HCT116 (cell line): ENCODE results near the gene ELAC1. TPM values are rescaled to one million over a fixed set of nuclear protein-coding genes. Genes with fewer than 3 reads are reported as not detected.

Experiments
- ATAC-seq: fragments of 200-7000 bp; cut with Tn5 transposase; 2 replicates; pipeline ENCODE4 v1.9.1; 2020; ENCODE audit warnings: mild to moderate bottlenecking, moderate library complexity
- BruUV-seq: library from RNA; stranded (reverse); fragments of 400-500 nt; replicated peaks from 2 replicates; lab custom pipeline; 2021; lab: Mats Ljungman, UMichigan
- CTCF ChIA-PET: fragments of 300-600 bp; sonication (Branson Sonifier 250); formaldehyde crosslinking; loops from one replicate; lab custom pipeline; 2021; ENCODE audit warnings: antibody characterized with exemption; lab: Charles Lee
- POLR2A ChIA-PET: fragments of 300-600, 350-600 bp; sonication (Branson Sonifier 250); formaldehyde crosslinking; loops from one replicate; lab custom pipeline; 2021; ENCODE audit warnings: antibody characterized with exemption; lab: Charles Lee
- RAD21 ChIA-PET, 2 experiments: fragments of 300-600 bp; sonication (Branson Sonifier 250); formaldehyde crosslinking; loops; one replicate each; lab custom pipeline; 2023; ENCODE audit warnings: low total read pairs in 2 of 2; ENCODE audit not compliant: uncharacterized antibody in 2 of 2, unreplicated experiment in 2 of 2, low non-redundant PET in 1 of 2; lab: Charles Lee
- DNase-seq: peaks from one replicate; pipeline ENCODE4 v3.0.0-alpha.2; 2010; ENCODE audit warnings: low read depth, low spot score
- H2AFZ ChIP-seq: fragments of 200-600 bp; shearing (Covaris generic), sonication (generic); 2 replicates; pipeline ENCODE4 v1.6.1; 2017; ENCODE audit warnings: low read depth, mixed run types, mixed read lengths, antibody characterized with exemption, low read length; ENCODE audit not compliant: poor library complexity, severe bottlenecking
- H3K27ac ChIP-seq: 2 replicates; pipeline ENCODE4 v1.5.1; 2012; ENCODE audit warnings: low read depth, low read length
- H3K27me3 ChIP-seq: fragments of 200-600 bp; sonication (generic); 2 replicates; pipeline ENCODE4 v1.6.1; 2016; ENCODE audit warnings: mixed run types, low read length, mixed read lengths; ENCODE audit not compliant: insufficient read depth
- H3K36me3 ChIP-seq, 2 experiments: fragments of 200-500 bp in 1 of 2; fragments of 200-600 bp in 1 of 2; sonication (Bioruptor generic) in 1 of 2; sonication (generic) in 1 of 2; 2 replicates each; pipeline versions ENCODE4 v1.5.1 to v1.6.1; 2014 to 2016; ENCODE audit warnings: low read length in 2 of 2, inconsistent platforms in 1 of 2, mixed read lengths in 1 of 2, mixed run types in 1 of 2; ENCODE audit not compliant: insufficient read depth in 2 of 2, control insufficient read depth in 1 of 2
- H3K4me1 ChIP-seq, 2 experiments: fragments of 200-600 bp in 1 of 2; sonication (generic) in 1 of 2; 2 replicates each; pipeline versions ENCODE4 v1.5.1 to v1.6.1; 2012 to 2017; ENCODE audit warnings: low read length in 2 of 2, inconsistent platforms in 1 of 2, mild to moderate bottlenecking in 1 of 2, mixed read lengths in 1 of 2, mixed run types in 1 of 2, moderate library complexity in 1 of 2; ENCODE audit not compliant: insufficient read depth in 2 of 2, control insufficient read depth in 1 of 2
- H3K4me2 ChIP-seq: fragments of 200-600 bp; sonication (generic); 2 replicates; pipeline ENCODE4 v1.6.1; 2017; ENCODE audit warnings: mixed run types, low read length, mixed read lengths
- H3K4me3 ChIP-seq, 2 experiments: fragments of 200-600 bp in 1 of 2; sonication (generic) in 1 of 2; replicated peaks in 1 of 2; 2 replicates each; pipeline ENCODE4 v1.5.1; 2011 to 2016; ENCODE audit warnings: low read length in 2 of 2, control low read depth in 1 of 2, low read depth in 1 of 2, mild to moderate bottlenecking in 1 of 2, mixed read lengths in 1 of 2, mixed run types in 1 of 2
- H3K79me2 ChIP-seq: fragments of 200-600 bp; sonication (generic); 2 replicates; pipeline ENCODE4 v1.6.1; 2017; ENCODE audit warnings: mild to moderate bottlenecking, mixed run types, low read length, moderate library complexity, mixed read lengths; ENCODE audit not compliant: insufficient read depth
- H3K9ac ChIP-seq: fragments of 200-600 bp; sonication (generic); 2 replicates; pipeline ENCODE4 v1.6.1; 2016; ENCODE audit warnings: low read length, mixed read lengths
- H3K9me2 ChIP-seq: fragments of 200-600 bp; sonication (generic), shearing (Covaris generic); 2 replicates; pipeline ENCODE4 v1.6.1; 2017; ENCODE audit warnings: mixed run types, mild to moderate bottlenecking, moderate library complexity; ENCODE audit not compliant: insufficient read depth
- H3K9me3 ChIP-seq, 2 experiments: fragments of 200-500 bp in 1 of 2; fragments of 200-600 bp in 1 of 2; sonication (Bioruptor generic) in 1 of 2; sonication (generic) in 1 of 2; 2 replicates each; pipeline ENCODE4 v1.6.1; 2014 to 2017; ENCODE audit warnings: low read length in 2 of 2, mixed read lengths in 2 of 2, inconsistent platforms in 1 of 2, low read depth in 1 of 2, mild to moderate bottlenecking in 1 of 2, mixed run types in 1 of 2, moderate library complexity in 1 of 2; ENCODE audit not compliant: control insufficient read depth in 1 of 2, insufficient read depth in 1 of 2
- H4K20me1 ChIP-seq: fragments of 200-600 bp; sonication (generic), shearing (Covaris generic); 2 replicates; pipeline ENCODE4 v1.6.1; 2017; ENCODE audit warnings: mixed run types, mild to moderate bottlenecking, moderate library complexity; ENCODE audit not compliant: insufficient read depth
- EGR1 ChIP-seq: IDR thresholded peaks from 2 replicates; pipeline ENCODE4 v1.6.1; 2012; ENCODE audit warnings: low read depth
- ELF1 ChIP-seq: IDR thresholded peaks from 2 replicates; pipeline ENCODE4 v1.6.1; 2012; ENCODE audit warnings: low read depth, borderline replicate concordance
- EZH2 ChIP-seq: fragments of 200-600 bp; sonication (generic); IDR thresholded peaks from 2 replicates; pipeline ENCODE4 v1.6.1; 2017; ENCODE audit warnings: antibody characterized with exemption, mixed run types
- FOSL1 ChIP-seq: IDR thresholded peaks from 2 replicates; pipeline ENCODE4 v1.6.1; 2012; ENCODE audit warnings: low read depth
- POLR2A ChIP-seq: IDR thresholded peaks from 2 replicates; pipeline ENCODE4 v1.7.0; 2011; ENCODE audit warnings: borderline replicate concordance; ENCODE audit not compliant: insufficient read depth, insufficient read length; ENCODE audit errors: extremely low read depth
- RAD21 ChIP-seq: IDR thresholded peaks from 2 replicates; pipeline ENCODE4 v1.6.1; 2012; ENCODE audit warnings: low read depth, mild to moderate bottlenecking
- SIN3A ChIP-seq: IDR thresholded peaks from 2 replicates; pipeline ENCODE4 v1.6.1; 2012; ENCODE audit warnings: low read depth
- SP1 ChIP-seq: IDR thresholded peaks from 2 replicates; pipeline ENCODE4 v1.6.1; 2012; ENCODE audit warnings: low read depth
- TCF7L2 ChIP-seq: IDR thresholded peaks from 2 replicates; pipeline ENCODE4 v1.7.0; 2011; ENCODE audit warnings: borderline replicate concordance, inconsistent platforms; ENCODE audit not compliant: insufficient read depth, insufficient read length; ENCODE audit errors: extremely low read depth
- ZFX ChIP-seq: fragments of 450-650 bp; IDR thresholded peaks from 2 replicates; pipeline ENCODE4 v1.6.1; 2017
- ZNF274 ChIP-seq: fragments of 200-500 bp; sonication (Bioruptor generic); IDR thresholded peaks from 2 replicates; pipeline ENCODE4 v1.6.1; 2014; ENCODE audit warnings: mild to moderate bottlenecking, low read depth, low read length, inconsistent platforms
- intact Hi-C: fragments of 100-400 bp; cut with micrococcal nuclease; formaldehyde crosslinking; loops from 2 replicates; pipeline ENCODE4 v1.10.0; 2022
- total RNA-seq: library from RNA; stranded (reverse); gene quantifications from one replicate; pipeline ENCODE4 v1.2.1, GENCODE V29; 2021; ENCODE audit not compliant: unreplicated experiment
- TF ChIP-seq, protein P1 (sequence below): IDR thresholded peaks from 2 replicates; pipeline ENCODE4 v1.6.1; 2012
- TF ChIP-seq, protein P2 (sequence below): IDR thresholded peaks from 2 replicates; pipeline ENCODE4 v1.6.1; 2011; ENCODE audit warnings: mild to moderate bottlenecking, low read length, moderate library complexity; ENCODE audit not compliant: insufficient replicate concordance; ENCODE audit errors: extremely low read depth

Gene ELAC1
- total RNA-seq, 1 experiment from 2014 or later = 8.6 TPM

DNA sequence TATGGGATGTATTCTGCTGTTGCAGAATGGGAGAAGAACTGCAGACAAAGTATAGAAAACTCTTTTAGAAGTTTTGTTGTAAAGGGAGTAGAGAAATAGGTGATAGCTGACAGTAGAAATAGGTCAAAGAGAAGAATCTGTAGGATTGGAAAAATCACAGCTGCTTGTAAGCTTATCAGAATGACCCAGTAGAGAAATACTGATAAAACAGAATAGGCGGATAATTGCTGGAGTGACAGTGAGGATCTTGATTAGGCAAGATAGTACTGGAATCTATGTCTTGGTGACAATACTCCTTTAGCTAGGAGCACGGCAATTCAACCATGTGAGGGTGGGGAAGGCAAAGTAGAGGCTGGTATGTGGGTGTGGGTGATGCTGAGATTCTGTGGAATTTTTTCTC is 57.7 kb downstream of the ELAC1 start:
- Histone ChIP-seq H3K4me3 (no peak overlapping the region), H3K79me2 (no peaks in the 10 kb centered on the region), H2AFZ (no peak overlapping the region), H3K4me2 (no peak overlapping the region), H3K4me1 (peaks cover 10 to 17% of the 10 kb centered on the region in 2 experiments; a peak in 2 of 4 replicates), H4K20me1 (no peaks in the 10 kb centered on the region), H3K9me3 (no peaks in the 10 kb centered on the region), H3K27ac (no peak overlapping the region), H3K9me2 (no peaks in the 10 kb centered on the region), H3K36me3 (no peaks in the 10 kb centered on the region), H3K27me3 (no peaks in the 10 kb centered on the region), H3K9ac (no peak overlapping the region)
- POLR2A ChIA-PET = no interaction called here
- BruUV-seq = no TSS peak
- CTCF ChIA-PET = no interaction called here
- DNase-seq (no peak), ATAC-seq (no peak)
- RAD21 ChIA-PET = no interaction called here
- TF ChIP-seq SP1 (no peak), ZFX (no peak), ZNF274 (no peak), RAD21 (no peak), TCF7L2 (no peak), POLR2A (no peak), EGR1 (no peak), EZH2 (no peak), ELF1 (no peak), FOSL1 (no peak), SIN3A (no peak)
- TF ChIP-seq, protein P1, sequence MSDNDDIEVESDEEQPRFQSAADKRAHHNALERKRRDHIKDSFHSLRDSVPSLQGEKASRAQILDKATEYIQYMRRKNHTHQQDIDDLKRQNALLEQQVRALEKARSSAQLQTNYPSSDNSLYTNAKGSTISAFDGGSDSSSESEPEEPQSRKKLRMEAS = no peak
- TF ChIP-seq, protein P2, sequence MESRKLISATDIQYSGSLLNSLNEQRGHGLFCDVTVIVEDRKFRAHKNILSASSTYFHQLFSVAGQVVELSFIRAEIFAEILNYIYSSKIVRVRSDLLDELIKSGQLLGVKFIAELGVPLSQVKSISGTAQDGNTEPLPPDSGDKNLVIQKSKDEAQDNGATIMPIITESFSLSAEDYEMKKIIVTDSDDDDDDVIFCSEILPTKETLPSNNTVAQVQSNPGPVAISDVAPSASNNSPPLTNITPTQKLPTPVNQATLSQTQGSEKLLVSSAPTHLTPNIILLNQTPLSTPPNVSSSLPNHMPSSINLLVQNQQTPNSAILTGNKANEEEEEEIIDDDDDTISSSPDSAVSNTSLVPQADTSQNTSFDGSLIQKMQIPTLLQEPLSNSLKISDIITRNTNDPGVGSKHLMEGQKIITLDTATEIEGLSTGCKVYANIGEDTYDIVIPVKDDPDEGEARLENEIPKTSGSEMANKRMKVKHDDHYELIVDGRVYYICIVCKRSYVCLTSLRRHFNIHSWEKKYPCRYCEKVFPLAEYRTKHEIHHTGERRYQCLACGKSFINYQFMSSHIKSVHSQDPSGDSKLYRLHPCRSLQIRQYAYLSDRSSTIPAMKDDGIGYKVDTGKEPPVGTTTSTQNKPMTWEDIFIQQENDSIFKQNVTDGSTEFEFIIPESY = no peak
- intact Hi-C loops = no loop called here
